ENCODE data around the gene STING1.

Gene STING1

GRCh38 chr5:139468421-139468931, 14.1 kb downstream of the STING1 start:
- no peak for DNase-seq (ENCODE audit: low read depth)
- TF ChIP-seq, protein P1, sequence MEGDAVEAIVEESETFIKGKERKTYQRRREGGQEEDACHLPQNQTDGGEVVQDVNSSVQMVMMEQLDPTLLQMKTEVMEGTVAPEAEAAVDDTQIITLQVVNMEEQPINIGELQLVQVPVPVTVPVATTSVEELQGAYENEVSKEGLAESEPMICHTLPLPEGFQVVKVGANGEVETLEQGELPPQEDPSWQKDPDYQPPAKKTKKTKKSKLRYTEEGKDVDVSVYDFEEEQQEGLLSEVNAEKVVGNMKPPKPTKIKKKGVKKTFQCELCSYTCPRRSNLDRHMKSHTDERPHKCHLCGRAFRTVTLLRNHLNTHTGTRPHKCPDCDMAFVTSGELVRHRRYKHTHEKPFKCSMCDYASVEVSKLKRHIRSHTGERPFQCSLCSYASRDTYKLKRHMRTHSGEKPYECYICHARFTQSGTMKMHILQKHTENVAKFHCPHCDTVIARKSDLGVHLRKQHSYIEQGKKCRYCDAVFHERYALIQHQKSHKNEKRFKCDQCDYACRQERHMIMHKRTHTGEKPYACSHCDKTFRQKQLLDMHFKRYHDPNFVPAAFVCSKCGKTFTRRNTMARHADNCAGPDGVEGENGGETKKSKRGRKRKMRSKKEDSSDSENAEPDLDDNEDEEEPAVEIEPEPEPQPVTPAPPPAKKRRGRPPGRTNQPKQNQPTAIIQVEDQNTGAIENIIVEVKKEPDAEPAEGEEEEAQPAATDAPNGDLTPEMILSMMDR (conservative IDR thresholded peaks at IDR 0.05; ENCODE audit: low read depth, low read length) = no peak

DNA sequence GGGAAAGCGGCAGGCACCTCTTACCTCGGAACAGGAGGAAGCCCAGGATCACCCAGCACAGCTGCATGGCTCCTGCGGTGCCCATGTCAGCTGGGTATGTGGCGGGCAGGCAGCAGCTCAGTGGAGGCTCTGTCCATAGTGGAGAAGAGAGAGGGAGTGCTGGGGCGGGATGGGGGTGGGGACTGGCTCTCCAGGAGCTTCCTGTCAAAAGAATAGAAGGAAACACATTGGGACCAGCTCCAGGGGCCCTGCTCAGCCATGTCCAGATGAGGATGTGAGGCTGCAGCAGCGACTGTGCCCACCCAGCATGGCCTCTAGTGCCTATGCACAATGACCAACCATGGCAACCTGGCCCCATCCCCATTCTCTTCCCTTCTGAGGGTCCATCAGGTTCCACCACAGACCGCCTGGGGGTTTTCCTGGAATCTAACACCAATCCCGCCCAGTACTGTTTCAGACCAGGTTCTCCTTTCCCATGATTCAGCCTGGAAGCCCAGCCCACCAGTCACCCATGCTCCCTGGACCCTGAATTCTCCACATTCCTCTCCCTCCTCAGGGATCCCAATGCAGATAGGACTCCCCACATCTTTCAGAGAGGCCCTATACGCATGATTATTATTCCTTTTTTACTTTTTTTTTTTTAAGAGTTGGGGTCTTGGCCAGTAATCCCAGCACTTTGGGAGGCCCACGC, 19.8 kb downstream of the STING1 start, which contains the start of gene ECSCR:
ECSCR (minus strand) TSS at position 158 of the 691 bp plus-strand sequence; CDS start at position 85, 73 bp downstream.
- no peak for DNase-seq (ENCODE audit: low read depth)
- H3K4me3 ChIP-seq (ENCODE audit: low read length) = no peak within 1 kb of the TSS
- TF ChIP-seq, protein P1 (conservative IDR thresholded peaks at IDR 0.05; ENCODE audit: low read depth, low read length) = no peak

More at GRCh38 chr5:139468421-139468931, 14.1 kb downstream of the STING1 start:
- no peak overlapping the region for H3K4me3 ChIP-seq (ENCODE audit: low read length)

GRCh38 chr5:139461698-139462097, 20.9 kb downstream of the STING1 start:
- DNase-seq (ENCODE audit: low read depth) = no peak
- TF ChIP-seq, protein P1 (conservative IDR thresholded peaks at IDR 0.05; ENCODE audit: low read depth, low read length) = no peak
- H3K4me3 ChIP-seq (ENCODE audit: low read length) = no peak overlapping the region

- no peak for DNase-seq (ENCODE audit: low read depth)
- no peak overlapping the region for H3K4me3 ChIP-seq (ENCODE audit: low read length)
- TF ChIP-seq, protein P1 (conservative IDR thresholded peaks at IDR 0.05; ENCODE audit: low read depth, low read length) = no peak
Measured at GRCh38 chr5:139461176-139461575, 21.4 kb downstream of the STING1 start.

DNA sequence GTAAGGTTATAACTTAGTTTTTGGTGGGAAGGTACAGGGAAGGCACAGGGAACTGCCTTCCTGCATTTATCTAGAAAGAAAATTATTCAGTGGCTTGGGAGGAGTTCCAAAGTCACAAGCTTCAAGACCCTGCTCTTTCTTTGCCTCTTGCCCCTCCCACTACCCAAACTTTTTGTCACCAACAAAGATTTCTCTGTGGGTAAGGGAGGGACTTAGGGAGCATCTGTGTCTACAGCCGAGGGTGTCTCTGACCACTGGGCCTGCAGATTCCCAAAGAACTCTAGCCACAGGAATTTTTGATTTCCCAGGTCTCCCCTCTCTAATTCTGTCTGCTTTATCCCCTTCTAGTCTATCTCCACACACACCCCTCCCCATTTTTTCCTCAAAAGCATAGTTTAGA, 22.1 kb downstream of the STING1 start:
- H3K4me3 ChIP-seq (ENCODE audit: low read length) = no peak overlapping the region
- TF ChIP-seq, protein P1 (conservative IDR thresholded peaks at IDR 0.05; ENCODE audit: low read depth, low read length) = no peak
- no peak for DNase-seq (ENCODE audit: low read depth)

DNA sequence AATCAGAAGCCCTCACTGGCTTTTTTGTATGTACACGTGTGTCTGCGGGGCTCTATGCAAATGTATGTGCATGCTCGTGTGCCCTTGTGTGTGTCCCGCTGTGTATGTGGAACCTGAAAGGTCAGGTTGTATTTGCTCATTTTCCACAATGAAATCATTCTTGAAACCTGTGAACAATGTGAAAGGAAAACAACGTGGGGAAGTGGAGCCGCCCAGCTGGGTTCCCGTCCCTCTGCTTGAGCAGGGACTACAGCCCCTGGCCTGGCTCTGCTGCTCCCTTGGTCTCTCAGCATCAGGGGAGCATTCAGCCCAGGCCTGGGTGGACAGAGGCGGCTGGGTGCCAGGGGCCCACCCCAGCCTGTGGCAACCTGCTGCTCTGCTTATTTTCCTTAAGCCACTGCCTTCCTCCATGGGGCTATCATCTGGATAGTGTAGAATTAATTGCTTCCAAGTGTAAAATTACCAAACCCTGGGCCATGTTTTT, 23.1 kb downstream of the STING1 start:
- H3K4me3 ChIP-seq (ENCODE audit: low read length) = no peak overlapping the region
- TF ChIP-seq, protein P1 (conservative IDR thresholded peaks at IDR 0.05; ENCODE audit: low read depth, low read length) = no peak
- DNase-seq (ENCODE audit: low read depth) = no peak

Measured in retinal pigment epithelial cell (primary cell).